ENCODE results near the gene TBCK. TPM values are rescaled to one million over a fixed set of nuclear protein-coding genes. Genes with fewer than 3 reads are reported as not detected.

Gene TBCK
- total and polyA plus RNA-seq, 9 of the 15 experiments (the other 6 are each of a cell fraction or from before 2014, with no cell fraction given): 5.3 to 26.6 (median 16.2) TPM

- ATAC-seq (no peak), FAIRE-seq (no peak), DNase-seq (ENCODE audit: extremely low read depth in 1 of 4, low spot score in 3 of 4) (no peak)
- no peaks in the 10 kb centered on the region for H3K36me3 ChIP-seq (ENCODE audit: control insufficient read depth, insufficient read depth, low read length)
- no peak overlapping the region for H3K9ac ChIP-seq (ENCODE audit: insufficient read depth in 1 of 2, low read depth in 2 of 2, low read length in 2 of 2)
- H3K9me1 ChIP-seq (ENCODE audit: control insufficient read depth, insufficient read depth, low read length): no peaks in the 10 kb centered on the region
- no peak overlapping the region for H2AFZ ChIP-seq (ENCODE audit: low read depth, low read length)
- in situ Hi-C loops (cut with MboI) (no loop called here), intact Hi-C loops (cut with micrococcal nuclease) (no loop called here)
- ChIA-PET POLR2A (no interaction called here), CTCF (ENCODE audit: low intra/inter-chr PET ratio) (no interaction called here)
- no peaks in the 10 kb centered on the region for H3K9me3 ChIP-seq (replicated peaks; ENCODE audit: control insufficient read depth, insufficient read depth, low read depth, low read length)
- H3K4me1 ChIP-seq (replicated peaks in 1 of 2; ENCODE audit: control insufficient read depth in 2 of 2, insufficient read depth in 2 of 2, low read length in 2 of 2): no peaks in the 10 kb centered on the region
- H4K20me1 ChIP-seq (replicated peaks; ENCODE audit: control insufficient read depth, insufficient read depth, low read length): no peaks in the 10 kb centered on the region
- no peaks in the 10 kb centered on the region; a peak in 1 of 5 replicates for H3K27me3 ChIP-seq (ENCODE audit: control insufficient read depth in 2 of 2, insufficient read depth in 2 of 2, low read length in 2 of 2)
- H3K79me2 ChIP-seq (ENCODE audit: control insufficient read depth, insufficient read depth, low read length): no peaks in the 10 kb centered on the region
- BruUV-seq (replicated peaks): no TSS peak
- 0% methylated on average over 3 of the region's 3 CpGs for WGBS (ENCODE audit: insufficient coverage, low coverage, missing lambda C conversion rate)
- no peak overlapping the region for H3K4me3 ChIP-seq
- no peak overlapping the region for H3K27ac ChIP-seq (ENCODE audit: extremely low read depth, low read depth, low read length)
- TF ChIP-seq SP2 (IDR thresholded peaks at IDR 0.05; ENCODE audit: extremely low read depth, low read depth, low read length, poor library complexity, severe bottlenecking) (no peak), ATF3 (IDR thresholded peaks at IDR 0.05) (no peak), ATF3 (CRISPR knock-in tag; conservative IDR thresholded peaks at IDR 0.05) (no peak), NBN (IDR thresholded peaks at IDR 0.05; ENCODE audit: low read depth) (no peak), XRCC3 (IDR thresholded peaks at IDR 0.05) (no peak), MYC (IDR thresholded peaks at IDR 0.05; ENCODE audit: low read depth, low read length) (no peak), MYC (CRISPR knock-in tag; IDR thresholded peaks at IDR 0.05; ENCODE audit: borderline replicate concordance, low read depth) (no peak), MEF2D (tag; conservative IDR thresholded peaks at IDR 0.05; ENCODE audit: low read depth) (no peak), TAF7 (tag; IDR thresholded peaks at IDR 0.05) (no peak), ZNF507 (tag; conservative IDR thresholded peaks at IDR 0.05) (no peak), XRCC4 (IDR thresholded peaks at IDR 0.05; ENCODE audit: extremely low read depth, insufficient read depth, insufficient read length) (no peak), ZNF224 (CRISPR knock-in tag; IDR thresholded peaks at IDR 0.05) (no peak)
- TF ChIP-seq, protein P1, sequence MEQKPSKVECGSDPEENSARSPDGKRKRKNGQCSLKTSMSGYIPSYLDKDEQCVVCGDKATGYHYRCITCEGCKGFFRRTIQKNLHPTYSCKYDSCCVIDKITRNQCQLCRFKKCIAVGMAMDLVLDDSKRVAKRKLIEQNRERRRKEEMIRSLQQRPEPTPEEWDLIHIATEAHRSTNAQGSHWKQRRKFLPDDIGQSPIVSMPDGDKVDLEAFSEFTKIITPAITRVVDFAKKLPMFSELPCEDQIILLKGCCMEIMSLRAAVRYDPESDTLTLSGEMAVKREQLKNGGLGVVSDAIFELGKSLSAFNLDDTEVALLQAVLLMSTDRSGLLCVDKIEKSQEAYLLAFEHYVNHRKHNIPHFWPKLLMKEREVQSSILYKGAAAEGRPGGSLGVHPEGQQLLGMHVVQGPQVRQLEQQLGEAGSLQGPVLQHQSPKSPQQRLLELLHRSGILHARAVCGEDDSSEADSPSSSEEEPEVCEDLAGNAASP (IDR thresholded peaks at IDR 0.05): no peak
- TF ChIP-seq, protein P2, sequence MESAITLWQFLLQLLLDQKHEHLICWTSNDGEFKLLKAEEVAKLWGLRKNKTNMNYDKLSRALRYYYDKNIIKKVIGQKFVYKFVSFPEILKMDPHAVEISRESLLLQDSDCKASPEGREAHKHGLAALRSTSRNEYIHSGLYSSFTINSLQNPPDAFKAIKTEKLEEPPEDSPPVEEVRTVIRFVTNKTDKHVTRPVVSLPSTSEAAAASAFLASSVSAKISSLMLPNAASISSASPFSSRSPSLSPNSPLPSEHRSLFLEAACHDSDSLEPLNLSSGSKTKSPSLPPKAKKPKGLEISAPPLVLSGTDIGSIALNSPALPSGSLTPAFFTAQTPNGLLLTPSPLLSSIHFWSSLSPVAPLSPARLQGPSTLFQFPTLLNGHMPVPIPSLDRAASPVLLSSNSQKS (CRISPR knock-in tag; IDR thresholded peaks at IDR 0.05): no peak
- TF ChIP-seq, protein P3, sequence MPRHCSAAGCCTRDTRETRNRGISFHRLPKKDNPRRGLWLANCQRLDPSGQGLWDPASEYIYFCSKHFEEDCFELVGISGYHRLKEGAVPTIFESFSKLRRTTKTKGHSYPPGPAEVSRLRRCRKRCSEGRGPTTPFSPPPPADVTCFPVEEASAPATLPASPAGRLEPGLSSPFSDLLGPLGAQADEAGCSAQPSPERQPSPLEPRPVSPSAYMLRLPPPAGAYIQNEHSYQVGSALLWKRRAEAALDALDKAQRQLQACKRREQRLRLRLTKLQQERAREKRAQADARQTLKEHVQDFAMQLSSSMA (CRISPR knock-in tag; IDR thresholded peaks at IDR 0.05): no peak
- TF ChIP-seq, protein P4, sequence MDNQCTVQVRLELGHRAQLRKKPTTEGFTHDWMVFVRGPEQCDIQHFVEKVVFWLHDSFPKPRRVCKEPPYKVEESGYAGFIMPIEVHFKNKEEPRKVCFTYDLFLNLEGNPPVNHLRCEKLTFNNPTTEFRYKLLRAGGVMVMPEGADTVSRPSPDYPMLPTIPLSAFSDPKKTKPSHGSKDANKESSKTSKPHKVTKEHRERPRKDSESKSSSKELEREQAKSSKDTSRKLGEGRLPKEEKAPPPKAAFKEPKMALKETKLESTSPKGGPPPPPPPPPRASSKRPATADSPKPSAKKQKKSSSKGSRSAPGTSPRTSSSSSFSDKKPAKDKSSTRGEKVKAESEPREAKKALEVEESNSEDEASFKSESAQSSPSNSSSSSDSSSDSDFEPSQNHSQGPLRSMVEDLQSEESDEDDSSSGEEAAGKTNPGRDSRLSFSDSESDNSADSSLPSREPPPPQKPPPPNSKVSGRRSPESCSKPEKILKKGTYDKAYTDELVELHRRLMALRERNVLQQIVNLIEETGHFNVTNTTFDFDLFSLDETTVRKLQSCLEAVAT (IDR thresholded peaks at IDR 0.05): no peak
- no peak overlapping the region for H3K4me2 ChIP-seq (ENCODE audit: insufficient read depth, low read length)
These were observed 279.7 kb downstream of the TBCK start for GRCh38 chr4:106036334-106036733.

Data from K562 (cell line).